ENCODE results near the gene SUMF1.

SUMF1 gene

DNA sequence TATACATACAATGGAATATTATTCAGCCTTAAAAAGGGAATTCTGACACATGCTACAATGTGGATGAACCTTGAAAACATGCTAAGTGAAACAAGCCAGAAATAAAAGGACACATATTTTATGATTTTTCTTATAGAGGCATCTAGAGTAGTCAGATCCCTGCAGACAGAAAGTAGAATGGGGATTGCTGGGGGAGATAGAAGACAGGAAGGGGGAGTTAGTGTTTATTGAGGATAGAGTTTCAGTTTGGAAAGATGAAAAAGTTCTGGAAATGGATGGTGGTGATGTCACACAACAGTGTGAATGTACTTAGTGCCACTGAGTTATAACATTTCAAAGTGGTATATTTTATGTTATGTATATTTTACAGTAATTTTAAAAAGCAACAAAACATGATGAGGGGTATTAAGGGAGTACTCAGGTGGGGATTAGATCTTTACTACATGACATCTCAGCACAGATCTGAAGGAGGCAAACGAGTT, 30.8 kb upstream of the SUMF1 start:
- DNase-seq (ENCODE audit: low read depth in 2 of 2), result no peak

DNA sequence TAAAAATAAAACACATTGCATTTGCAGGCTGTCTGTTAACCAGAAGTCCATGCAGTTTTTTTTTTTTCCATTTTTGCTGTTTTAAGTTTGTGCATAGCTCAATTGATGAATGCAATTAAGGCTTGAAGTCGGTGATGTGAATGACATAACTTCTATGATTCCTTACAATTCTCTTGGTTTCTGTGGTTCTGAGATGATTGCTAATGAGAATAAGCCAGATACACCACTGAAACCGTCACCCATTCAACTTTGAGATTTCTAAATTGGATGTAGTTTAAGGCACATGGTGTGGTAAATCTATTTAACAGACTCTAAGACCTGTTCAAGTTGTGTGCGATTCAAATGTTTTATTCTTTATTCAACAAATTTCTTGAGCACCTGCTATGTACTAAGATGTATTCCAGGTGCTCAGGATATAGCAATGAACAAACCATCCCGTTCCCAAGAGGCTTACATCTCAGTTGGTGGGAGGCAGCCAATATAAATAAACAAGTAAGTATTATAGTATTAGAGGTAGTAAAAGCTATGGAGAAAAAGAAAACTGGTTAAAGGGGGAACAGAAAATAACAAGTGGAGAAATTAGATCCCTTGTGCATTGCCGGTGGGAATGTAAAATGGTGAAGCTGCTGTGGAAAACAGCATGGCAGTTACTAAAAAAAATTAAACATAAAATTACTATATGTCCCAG, 30.1 kb upstream of the SUMF1 start:
- DNase-seq (ENCODE audit: low read depth in 2 of 2), result no peak

DNA sequence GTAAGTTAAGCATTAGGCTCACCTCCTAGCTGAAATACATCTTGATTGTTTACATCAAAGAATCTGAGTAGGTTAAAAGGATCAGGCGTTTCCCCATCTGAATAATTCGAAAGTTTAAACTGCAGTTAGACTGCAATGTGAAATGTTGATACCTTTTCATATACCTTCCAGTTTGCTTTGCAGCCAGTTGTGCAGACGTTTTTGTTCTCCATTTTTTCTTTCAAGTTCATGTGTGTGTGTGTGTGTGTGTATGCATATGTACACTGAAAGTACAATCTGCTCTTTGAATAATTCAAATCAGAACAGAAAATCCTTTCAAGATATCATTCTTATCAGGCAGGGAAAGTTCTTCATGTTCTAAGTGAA, 29.0 kb upstream of the SUMF1 start:
- no peak for DNase-seq (ENCODE audit: low read depth in 2 of 2)

DNA sequence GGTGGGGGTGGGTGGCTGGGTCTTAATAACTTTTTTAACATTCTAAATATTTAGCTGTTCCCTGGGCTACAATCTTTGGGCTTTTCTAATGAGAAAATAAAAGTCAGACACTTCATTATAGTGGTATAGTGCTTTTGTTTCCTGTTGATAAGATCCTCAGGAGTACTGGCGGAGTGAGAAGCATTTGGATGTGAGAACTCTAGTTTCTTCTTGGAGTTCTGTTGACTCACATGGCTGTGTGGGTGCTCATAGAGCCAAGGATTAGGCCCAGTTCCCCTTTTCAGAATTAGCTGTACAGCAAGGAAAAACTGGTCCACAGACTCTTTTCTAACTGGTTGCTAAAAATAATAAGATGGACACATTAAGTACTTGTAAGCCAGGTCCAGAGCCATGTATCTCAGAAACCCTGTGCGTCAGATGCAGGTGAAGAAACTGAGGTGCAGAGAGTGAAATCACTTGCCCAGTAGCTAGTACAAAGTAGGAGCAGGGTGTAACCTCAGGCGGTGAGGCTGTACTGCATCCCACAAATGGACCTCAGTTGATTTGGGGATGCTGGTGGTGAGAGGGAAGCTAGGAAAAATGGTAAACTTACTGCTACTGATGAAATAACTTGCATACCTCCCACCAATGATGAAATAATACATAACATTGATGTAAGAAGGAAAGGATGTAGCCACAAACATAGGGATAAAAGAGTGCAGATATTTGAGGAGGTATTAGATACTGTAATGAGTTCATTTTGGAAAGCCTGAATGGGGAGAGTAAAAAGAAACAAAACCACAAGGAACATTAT, 28.4 kb upstream of the SUMF1 start:
- DNase-seq (ENCODE audit: low read depth in 2 of 2), result no peak

DNA sequence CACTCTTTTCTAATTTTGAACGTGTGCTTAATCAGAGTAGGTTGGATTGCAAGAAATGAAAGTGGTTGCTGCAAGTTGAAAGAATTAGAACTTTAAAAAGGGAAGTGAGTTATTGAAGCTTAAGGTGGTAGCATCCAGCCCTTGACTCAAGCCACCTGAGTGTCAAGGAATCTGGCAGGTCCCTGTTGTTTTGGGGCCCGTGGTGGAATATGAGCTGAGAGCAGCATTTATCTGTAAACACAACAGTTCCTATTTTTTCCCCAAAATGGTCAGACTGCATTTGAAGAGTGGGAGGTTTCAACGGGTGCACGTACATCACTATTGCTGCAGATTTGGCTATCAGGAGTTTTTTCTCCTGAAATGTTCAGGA, 27.8 kb upstream of the SUMF1 start:
- DNase-seq (ENCODE audit: low read depth in 2 of 2), result no peak

DNA sequence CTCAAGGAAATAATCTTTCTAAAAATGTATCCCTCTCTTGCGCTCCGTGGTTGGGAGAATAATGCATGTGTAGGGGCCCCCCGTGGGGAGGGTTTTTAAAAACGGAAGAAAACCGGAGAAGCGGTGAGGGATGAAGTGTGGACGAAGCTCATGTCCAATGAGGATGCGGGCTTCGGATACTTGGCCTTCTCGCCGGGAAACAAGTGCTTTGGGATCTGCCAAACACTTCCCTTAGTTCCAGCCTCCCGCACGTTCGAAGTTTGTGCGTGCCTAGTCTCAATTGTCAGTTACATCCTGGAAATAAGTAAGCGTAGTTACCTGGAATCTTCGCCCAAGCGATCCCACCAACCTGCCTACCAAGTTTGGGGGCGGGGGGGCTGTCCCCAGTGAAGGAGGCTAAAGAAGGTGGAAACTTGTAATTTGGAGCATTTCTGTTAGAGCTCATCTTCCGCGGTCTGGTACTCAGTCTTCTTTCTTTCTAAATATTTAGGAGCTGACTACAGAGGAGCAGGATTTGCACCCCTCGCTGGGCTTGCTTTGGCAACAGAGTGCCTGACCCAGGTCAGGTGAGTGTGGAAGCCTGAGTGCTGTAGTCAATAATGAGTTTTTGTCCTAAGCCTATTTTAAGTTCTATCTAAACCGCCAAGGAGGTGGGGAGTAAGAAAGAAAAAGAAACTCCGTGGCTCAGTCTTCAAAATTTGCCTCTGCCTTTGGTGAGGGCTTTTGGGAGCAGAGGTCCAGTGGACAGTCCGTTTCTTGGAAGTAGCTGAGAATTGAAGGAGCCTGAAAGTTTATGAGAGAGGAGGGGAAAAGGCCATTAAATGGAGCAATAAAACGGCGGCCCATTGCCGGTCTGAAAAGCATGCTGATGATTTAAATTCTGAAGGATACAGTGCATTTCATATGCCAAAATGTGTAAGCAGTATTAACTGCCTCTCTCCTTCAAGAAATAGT, 27.1 kb upstream of the SUMF1 start:
- DNase-seq (ENCODE audit: low read depth in 2 of 2), result no peak

DNA sequence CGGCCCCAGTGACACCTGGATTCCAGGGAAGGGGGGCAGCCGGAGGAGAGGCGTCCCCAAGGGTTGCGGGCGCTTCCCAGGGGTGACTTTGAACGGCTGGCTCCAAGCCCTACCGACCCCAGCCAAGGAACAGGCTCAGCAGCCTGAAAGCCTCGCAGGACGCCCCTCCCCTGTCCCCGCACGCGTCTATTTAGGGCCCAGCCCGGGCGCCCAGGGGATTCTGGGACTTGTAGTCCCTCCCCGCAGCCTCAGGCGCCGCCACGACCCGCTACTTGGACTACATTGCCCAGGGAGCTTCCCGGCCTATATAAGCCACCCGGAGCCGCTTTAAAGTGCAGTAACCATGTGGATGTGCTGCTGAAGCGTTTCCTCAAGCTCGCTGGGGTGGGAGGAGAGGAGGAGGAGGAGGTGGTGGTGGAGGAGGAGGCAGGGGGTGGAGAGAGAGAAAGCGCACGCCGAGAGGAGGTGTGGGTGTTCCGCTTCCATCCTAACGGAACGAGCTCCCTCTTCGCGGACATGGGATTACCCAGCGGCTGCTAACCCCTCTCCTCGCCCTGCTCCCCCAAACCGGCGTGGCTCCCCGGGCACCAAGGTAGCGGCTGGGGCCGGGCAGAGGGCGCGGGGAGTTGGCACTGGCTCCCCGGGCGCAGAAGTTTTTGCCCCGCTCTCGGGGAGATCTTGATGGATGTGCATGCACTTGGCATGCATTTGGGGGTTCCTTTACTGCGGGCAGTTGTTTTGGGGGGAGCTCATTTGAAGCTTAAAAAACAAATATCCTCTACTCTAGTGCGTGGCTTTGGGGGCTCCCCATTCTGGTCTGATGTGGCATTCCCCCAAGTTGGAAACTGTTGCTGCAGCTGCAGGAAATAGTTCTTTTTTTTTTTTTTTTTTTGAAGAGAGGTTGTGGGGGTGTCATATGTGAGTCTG, 26.2 kb upstream of the SUMF1 start, which contains the start of gene ITPR1:
Gene ITPR1, plus strand, starts transcription at position 335 of the 927 bp plus-strand sequence. CDS start 23,144 bp downstream, outside the sequence.
- DNase-seq (ENCODE audit: low read depth in 2 of 2), result peak; percentile 96 to 99

DNA sequence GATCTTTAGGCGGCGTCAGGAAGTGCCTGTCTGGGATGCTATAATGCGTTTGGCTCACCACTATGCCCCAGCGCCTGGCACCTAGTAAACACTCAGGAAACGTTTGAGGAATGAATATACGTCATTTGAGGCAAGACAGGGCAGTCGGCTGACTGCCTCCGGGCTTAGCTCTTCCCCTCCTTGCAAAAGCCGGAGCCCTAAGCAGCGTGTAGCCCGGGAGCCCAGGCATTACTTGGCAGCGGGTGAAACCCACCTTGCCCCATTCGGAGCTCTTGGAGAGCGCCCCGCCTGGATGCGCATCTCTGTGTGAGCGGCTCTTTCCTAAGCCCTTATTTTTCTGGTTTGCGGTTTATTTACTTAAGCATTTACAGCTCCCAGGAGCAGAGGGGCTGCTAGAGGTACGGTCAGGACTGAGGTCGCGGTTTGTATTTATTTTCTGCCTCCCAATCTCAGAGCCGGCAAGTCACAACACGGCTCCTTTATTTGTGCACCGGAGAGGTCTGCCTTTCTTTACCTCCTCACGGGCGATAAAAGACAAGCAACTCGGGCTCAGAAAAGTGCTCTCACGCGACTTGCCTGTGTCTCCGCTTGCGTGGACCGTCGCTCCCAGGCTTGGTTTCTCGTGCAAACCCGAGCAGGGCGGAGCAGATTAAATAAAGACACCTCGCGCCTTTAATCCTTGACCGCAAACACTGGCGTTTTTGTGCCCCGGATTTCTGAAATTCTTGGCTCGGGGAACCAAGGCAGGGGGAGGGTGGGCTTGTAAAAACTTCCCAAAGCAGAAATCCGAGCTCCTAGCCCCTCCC, 25.3 kb upstream of the SUMF1 start:
- no peak for DNase-seq (ENCODE audit: low read depth in 2 of 2)

DNA sequence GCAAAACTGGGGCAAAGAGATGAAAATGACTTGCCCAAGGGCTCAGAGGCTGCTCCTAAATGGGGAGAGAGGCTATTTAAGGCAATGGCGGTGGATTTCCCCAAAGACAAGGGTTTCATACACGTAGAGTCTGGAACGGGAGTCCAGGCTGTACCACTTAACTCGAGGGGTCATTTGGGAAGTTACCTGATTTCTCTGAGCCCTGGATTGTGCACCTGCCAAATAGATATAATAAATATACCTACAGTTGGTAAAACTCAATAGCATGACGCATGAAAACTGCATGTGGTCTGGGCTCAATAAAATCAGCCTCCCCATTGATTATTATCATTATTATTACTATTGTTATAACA, 24.8 kb upstream of the SUMF1 start:
- DNase-seq (ENCODE audit: low read depth in 2 of 2), result no peak

DNA sequence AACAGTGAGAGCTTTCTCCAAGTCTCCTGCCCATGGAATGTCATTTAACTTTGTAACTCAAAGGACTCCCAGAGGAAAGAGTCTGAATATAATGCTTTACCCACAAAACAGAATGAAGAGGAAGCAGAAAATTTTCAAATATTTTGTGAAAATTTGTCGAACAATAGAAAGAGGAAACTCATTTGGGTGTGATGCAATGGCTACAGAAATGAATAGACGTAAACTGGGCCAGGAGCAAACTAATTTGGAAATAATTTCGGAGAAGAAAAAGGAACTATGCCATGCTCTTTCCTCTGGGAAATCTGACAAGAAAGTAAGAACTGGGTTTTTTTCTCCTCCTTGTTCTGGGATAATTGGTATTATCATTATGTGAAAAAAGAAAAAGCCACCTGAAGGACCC, 11.2 kb upstream of the SUMF1 start:
- DNase-seq (ENCODE audit: low read depth in 2 of 2), result no peak

DNA sequence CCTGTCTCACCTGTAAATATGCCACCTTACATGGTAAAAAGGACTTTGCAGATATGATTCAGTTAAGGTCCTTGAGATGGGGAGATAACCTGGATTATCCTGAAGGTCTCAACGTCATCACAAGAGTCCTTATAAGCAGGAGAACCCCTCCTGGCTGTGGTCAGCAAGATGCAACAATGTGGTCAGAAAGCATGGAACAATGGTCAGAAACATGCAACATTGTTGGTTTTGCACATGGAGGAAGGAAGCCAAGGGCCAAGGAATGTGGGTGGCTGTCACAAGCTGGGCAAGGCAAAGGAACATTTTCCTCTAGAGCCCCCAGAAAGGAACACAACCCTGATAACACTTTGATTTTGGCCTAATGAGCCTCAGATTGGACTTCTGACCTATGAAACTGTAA, 9.4 kb upstream of the SUMF1 start:
- no peak for DNase-seq (ENCODE audit: low read depth in 2 of 2)

DNA sequence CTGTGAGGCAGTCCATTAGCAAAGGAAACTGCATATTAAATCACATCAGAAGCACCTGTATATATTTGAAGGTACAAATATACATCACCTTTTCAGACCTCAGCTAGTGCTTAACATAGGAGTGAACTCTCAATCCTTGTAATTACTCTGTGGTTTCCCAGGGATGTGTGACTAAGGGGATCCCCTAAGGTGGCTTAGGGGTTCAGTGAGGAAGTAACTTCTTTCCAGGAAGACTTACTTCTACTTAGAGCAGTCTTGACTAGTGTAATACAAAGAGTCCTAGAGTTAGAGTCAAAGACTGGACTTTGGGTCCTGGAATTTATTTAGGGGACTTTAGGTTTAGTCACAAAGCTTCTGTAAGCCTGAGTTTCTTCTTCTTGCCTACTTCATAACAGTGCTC, 8.7 kb upstream of the SUMF1 start:
- no peak for DNase-seq (ENCODE audit: low read depth in 2 of 2)

DNA sequence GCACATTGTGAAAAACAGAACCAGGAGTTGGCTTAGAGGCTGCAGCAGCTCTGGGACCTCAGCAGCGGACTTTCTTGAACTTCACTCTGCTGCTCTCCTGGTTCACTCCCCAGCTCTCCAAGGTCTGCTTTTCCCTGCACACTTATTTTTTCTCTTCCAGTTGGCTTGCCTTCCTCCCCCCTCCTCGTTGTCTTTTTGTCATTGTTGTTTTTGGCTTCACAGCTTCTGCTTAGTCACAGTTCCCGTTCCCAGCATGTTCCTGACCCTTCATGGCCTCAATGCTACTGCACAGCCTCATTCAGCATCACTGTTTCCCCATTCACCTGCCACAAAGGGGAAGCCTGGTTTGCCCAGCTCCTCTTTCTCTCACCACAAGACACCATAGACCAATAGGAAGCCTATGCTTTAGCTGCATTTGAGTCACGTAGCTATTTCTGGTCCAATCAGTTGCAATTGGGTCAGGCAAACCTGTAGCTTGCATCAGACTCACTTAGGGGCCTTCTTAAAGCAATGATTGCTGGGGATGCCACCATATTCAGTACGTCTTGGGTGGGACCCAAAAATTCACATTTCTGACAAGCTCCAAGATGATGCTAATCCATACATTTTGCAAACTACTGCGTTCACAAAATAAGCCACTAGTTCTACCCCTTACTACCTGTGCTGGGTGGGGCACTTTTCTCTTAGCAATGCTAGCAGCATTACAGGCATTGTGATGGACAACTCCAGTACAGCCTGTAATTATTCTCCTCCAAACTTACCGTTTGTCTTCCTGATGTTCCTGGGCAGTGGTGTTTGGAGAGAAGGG, 7.8 kb upstream of the SUMF1 start:
- DNase-seq (ENCODE audit: low read depth in 2 of 2), result peak in 1 of 2 donors; percentile 46

DNA sequence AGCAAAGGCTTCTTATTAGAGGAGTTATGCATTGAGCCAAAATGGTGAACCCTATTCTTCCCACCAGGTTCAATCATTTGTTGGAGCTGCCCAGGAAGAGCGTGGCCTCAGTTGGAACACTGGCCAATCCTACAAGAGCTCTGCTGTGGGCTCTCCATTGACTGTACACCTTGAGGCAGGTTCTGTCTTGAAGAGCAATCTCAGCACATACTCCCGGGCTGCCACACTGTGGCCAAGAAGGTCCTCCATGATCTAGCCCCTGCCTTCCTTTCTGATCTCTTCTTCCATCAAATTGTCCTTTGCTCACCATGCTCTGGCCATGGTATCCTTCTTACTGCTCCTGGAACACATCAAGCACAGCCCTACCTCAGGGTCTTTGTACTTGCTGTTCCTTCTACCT, 5.7 kb upstream of the SUMF1 start:
- DNase-seq (ENCODE audit: low read depth in 2 of 2), result no peak

DNA sequence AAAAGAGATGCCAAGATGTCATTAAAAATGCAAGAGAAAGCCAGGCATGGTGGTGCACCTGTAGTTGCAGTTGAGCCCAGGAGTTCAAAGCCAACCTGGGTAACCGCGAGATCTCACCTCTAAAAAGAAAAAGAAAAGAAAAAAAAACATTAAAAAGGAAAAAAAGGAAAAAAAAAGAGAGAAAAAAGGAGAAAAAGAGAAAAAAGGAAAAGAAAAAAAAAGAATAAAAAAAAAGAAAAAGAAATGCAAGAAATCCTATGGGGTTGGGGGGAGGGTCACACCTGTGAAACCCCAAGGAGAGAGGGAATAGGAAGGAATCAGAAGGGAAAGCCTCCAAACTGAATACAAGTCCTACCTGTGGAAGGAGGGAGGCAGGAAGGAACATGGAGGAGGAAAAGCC, 5.2 kb upstream of the SUMF1 start:
- no peak for DNase-seq (ENCODE audit: low read depth in 2 of 2)

DNA sequence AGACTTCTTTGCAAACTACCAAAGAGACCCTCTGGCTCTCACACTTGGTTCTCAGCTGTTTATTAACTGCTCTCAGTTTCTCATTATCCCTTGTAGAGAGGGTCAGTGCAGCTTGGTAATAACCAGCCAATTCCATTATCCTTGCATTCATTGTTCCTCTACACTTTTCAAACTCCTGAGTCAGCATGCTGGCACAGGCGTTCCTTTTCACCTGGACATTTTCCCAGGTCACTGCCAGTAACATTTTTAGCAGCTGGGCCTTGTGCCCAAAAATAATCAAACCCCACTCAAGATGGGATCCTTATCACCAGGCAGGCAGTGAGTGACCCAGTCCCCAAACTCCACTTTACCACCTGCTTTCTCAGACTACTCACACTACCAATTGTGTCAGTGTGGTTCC, 4.8 kb upstream of the SUMF1 start:
- DNase-seq (ENCODE audit: low read depth in 2 of 2), result no peak

DNA sequence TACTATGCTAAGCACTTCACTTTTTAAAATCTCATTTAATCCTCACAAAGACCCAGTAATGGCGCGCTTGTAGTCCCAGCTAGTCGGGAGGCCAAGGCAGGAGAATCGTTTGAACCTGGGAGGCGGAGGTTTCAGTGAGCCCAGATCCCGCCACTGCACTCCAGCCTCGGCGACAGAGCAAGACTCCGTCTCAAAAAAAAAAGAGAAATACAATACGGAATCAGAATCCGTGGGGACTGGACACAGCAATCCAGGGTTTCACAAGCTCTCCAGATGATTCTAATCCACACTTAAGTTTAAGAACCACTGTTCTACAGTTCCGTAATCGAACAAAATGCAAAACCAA, 426 bp upstream of the SUMF1 start:
- no peak for DNase-seq (ENCODE audit: low read depth in 2 of 2)

DNA sequence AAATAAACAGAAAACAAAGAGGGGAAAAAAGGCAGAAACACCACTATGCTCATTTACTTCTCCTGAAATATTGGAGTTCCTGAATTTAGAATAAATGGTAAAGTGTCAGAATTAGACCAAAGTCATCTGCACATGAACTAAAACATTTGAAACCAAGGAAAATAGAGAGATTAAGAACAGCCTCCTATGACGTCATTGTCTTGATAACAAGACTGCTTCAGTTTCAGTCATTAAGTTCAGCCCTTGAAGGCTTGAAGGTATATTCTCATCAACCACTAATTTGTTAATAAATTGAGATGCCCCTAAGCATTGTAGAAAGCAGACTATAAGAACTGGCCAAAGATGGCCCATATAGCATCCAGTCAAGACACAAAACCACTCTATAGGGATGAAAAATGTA, 2.5 kb downstream of the SUMF1 start:
- no peak for DNase-seq (ENCODE audit: low read depth in 2 of 2)

DNA sequence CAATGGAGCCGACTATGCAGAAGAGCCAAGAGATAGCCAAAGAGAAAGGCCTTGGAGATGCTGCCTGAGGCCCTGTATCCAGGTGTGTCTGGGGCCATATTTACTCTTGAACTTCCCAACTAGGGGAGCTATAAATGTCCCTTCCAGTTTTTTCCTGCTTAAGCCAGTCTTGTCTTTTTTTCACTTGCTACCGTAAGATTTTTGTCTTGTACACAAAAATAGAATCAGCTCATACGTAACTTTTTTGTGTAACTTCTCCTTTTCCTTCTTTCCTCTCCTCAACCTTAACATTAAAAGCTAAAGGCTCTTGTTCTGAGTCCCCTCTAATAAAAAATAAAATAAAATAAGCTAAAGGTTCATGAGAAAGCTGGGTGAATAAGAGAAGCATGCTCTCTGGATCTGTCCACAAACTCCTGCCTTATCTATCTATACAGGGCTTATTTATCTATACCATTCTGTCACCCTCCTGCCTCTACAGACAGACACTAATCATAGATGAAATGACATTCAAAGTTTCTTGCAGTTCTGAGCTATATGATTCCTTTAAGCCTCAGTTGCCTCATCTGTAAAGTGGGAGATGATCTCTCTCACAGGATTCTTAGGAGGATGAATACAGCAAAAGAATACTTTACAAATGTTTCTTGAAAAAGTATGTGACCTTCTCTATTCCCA, 4.6 kb downstream of the SUMF1 start:
- no peak for DNase-seq (ENCODE audit: low read depth in 2 of 2)

Measured in stimulated activated CD4-positive, alpha-beta T cell treated with anti-CD3 and anti-CD28 coated beads, Interleukin-15, amount 100 ng/mL, for 48 hours (primary cell).